ENCODE results near the gene NTN1. TPM values are rescaled to one million over a fixed set of nuclear protein-coding genes. Genes with fewer than 3 reads are reported as not detected.
A peak's percentile ranks its signal among the peaks of the same experiment; 100 is the strongest.

Gene NTN1
- total RNA-seq, 2 donors from 2014 or later, result 3.6 to 4.0 TPM

DNA sequence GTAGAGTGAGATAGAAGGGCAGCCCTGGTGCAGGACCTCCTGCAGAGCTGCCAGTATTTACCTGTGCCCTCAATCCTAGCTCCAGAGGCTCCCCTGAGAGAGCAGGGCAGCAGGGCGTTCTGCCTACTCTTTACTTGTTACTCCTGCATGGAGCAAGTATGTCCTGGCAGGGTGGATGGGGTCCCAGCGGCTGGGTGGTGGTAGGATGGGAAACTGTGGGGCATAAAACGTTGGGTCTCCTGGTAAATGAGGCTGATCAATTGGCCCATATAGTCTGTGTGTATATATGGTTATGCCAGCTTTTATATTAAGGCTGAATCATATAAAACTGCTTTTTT lies 192.0 kb downstream of the NTN1 start:
- ATAC-seq, result no peak
- 54 to 64% methylated on average over 2 to 3 of the region's 3 CpGs for WGBS, 2 donors
- intact Hi-C loops (cut with DNase I), result no loop called here
- no peaks in the 10 kb centered on the region for H3K36me3 ChIP-seq (replicated peaks in 1 of 2; ENCODE audit: insufficient read depth in 1 of 2, low read depth in 2 of 2)
- no peak overlapping the region for H3K4me3 ChIP-seq
- TF ChIP-seq POLR2A (IDR thresholded peaks at IDR 0.05), result no peak
- TF ChIP-seq, protein P1, sequence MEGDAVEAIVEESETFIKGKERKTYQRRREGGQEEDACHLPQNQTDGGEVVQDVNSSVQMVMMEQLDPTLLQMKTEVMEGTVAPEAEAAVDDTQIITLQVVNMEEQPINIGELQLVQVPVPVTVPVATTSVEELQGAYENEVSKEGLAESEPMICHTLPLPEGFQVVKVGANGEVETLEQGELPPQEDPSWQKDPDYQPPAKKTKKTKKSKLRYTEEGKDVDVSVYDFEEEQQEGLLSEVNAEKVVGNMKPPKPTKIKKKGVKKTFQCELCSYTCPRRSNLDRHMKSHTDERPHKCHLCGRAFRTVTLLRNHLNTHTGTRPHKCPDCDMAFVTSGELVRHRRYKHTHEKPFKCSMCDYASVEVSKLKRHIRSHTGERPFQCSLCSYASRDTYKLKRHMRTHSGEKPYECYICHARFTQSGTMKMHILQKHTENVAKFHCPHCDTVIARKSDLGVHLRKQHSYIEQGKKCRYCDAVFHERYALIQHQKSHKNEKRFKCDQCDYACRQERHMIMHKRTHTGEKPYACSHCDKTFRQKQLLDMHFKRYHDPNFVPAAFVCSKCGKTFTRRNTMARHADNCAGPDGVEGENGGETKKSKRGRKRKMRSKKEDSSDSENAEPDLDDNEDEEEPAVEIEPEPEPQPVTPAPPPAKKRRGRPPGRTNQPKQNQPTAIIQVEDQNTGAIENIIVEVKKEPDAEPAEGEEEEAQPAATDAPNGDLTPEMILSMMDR (IDR thresholded peaks at IDR 0.05), result no peak
- no peaks in the 10 kb centered on the region for H3K27me3 ChIP-seq
- no peaks in the 10 kb centered on the region for H3K9me3 ChIP-seq
- H3K27ac ChIP-seq, result no peak overlapping the region
- H3K4me1 ChIP-seq, result peaks cover 14% of the 10 kb centered on the region
- DNase-seq, result no peak

DNA sequence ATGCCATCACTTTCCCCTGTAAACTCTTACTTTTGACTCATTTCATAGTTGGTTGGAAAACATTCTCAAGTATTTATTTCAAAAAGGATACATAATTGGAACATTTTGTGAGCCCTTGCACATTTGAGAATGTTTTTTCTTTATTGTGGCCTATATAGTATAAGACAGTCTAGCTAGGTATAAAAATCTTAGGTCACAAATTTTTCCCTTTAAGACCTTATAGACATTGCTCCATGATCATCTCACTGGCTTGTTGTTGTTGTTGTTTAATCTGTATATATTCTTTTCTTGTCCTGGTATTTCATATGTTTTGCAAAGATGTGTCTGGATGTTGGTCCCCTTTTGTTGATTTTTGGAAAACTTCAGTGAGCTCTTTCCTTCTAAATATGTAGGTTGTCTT lies 194.2 kb downstream of the NTN1 start:
- DNase-seq (no peak), ATAC-seq (no peak)
- TF ChIP-seq POLR2A (IDR thresholded peaks at IDR 0.05), result no peak
- TF ChIP-seq, protein P1 (IDR thresholded peaks at IDR 0.05), result no peak
- Histone ChIP-seq H3K36me3 (replicated peaks in 1 of 2; ENCODE audit: insufficient read depth in 1 of 2, low read depth in 2 of 2) (no peaks in the 10 kb centered on the region), H3K27ac (no peak overlapping the region), H3K4me1 (peaks cover 18% of the 10 kb centered on the region), H3K9me3 (no peaks in the 10 kb centered on the region), H3K4me3 (no peak overlapping the region), H3K27me3 (no peaks in the 10 kb centered on the region)
- intact Hi-C loops (cut with DNase I), result no loop called here

DNA sequence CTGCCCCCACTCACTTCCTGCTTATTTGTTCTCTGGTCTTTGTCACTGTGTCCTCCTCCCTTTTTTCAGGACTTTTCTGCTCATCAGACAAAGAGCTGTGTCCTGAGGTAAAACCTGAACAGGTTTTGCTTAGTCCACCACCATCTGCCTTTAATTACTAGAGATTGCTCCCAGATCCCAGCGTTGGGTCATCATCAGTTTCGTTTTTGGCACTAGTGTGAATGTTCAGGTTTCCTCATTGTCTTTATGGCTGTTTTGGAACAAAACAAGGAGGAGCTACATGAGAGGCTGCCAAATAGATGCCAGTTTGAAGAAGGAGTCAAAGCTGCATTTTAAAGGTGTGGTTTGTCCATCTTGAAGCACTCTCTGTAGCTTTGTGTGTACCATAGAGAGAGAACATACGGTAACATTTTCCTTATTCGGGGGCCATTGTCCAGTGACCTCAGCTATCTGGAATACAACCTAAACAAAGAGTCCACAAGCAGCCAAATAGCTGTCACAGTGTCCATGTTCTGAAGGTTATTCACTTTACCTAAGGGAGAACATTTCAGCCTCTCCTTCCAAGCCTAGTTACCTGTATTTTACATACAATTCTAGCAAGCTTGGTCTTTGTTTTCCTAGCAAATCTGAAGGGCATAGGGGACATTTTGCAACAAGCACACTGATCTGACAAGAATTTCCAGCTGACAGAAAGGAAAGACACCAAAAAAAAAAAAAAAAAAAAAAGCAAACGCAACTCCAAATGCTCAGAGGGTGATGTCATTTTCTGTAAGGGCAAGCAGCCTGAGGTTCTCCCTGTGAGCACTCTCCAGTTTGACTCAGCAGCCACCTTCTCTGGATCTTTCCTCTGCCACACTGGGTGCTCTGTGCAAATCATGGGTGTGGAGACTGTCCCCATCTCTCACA lies 196.1 kb downstream of the NTN1 start:
- H3K36me3 ChIP-seq (replicated peaks in 1 of 2; ENCODE audit: insufficient read depth in 1 of 2, low read depth in 2 of 2), result no peaks in the 10 kb centered on the region
- H3K4me3 ChIP-seq, result no peak overlapping the region
- H3K27me3 ChIP-seq, result no peaks in the 10 kb centered on the region
- H3K4me1 ChIP-seq, result peaks cover 18% of the 10 kb centered on the region
- no peaks in the 10 kb centered on the region for H3K9me3 ChIP-seq
- TF ChIP-seq POLR2A (IDR thresholded peaks at IDR 0.05), result no peak
- TF ChIP-seq, protein P1 (IDR thresholded peaks at IDR 0.05), result no peak
- peak; percentile 82 for ATAC-seq
- 28 to 38% methylated on average over 5 of the region's 5 CpGs for WGBS, 2 donors
- peak overlapping the region; percentile 8 to 81 (median 56) for H3K27ac ChIP-seq
- intact Hi-C loops (cut with DNase I), result no loop called here
- DNase-seq, result no peak

GRCh38 chr17:9218064-9218635 lies 196.8 kb downstream of the NTN1 start:
- no peaks in the 10 kb centered on the region for H3K27me3 ChIP-seq
- H3K9me3 ChIP-seq, result no peaks in the 10 kb centered on the region
- no peak for DNase-seq
- H3K4me3 ChIP-seq, result no peak overlapping the region
- no peaks in the 10 kb centered on the region for H3K36me3 ChIP-seq (replicated peaks in 1 of 2; ENCODE audit: insufficient read depth in 1 of 2, low read depth in 2 of 2)
- H3K4me1 ChIP-seq, result peaks cover 18% of the 10 kb centered on the region
- ATAC-seq, result peak; percentile 35
- TF ChIP-seq, protein P1 (IDR thresholded peaks at IDR 0.05), result no peak
- WGBS, 2 donors, result 74 to 76% methylated on average over 7 to 8 of the region's 8 CpGs
- intact Hi-C loops (cut with DNase I), result no loop called here
- peak overlapping the region; percentile 8 to 81 (median 56) for H3K27ac ChIP-seq
